Measurements from ENCODE around the gene WASL. TPM values are rescaled to one million over a fixed set of nuclear protein-coding genes. Genes with fewer than 3 reads are reported as not detected.

Gene WASL
- polyA plus RNA-seq, 6 donors from 2014 or later, result 0.63 to 3.9 (median 3.3) TPM

DNA sequence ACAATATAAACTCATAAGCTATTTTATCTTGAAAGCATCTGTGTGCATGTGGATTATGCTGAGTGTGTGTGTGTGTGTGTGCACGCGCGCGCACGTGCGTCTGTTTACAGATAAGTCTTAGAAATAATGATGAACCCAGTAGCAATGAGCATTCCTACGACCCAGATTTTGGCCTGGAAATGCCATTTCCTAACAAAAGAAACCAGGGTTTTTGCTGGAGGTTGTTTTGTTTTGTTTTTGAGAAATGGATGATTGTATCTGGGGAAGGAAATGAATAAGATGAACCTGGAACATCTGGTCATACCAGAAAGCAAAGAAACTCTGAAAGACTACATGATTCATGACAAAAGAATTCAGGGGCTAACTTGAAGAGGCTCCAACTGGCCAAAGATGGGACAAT is 115.2 kb downstream of the WASL start:
- H3K27me3 Mint-ChIP-seq, result peaks cover 15 to 16% (median 15%) of the 10 kb centered on the region in 3 donors
- H3K4me1 Mint-ChIP-seq, result no peaks in the 10 kb centered on the region
- H3K36me3 Mint-ChIP-seq, result no peaks in the 10 kb centered on the region
- peaks cover 0 to 3% (median 0%) of the 10 kb centered on the region in 7 donors for H3K9me3 Mint-ChIP-seq
- DNase-seq, result no peak
- no peak overlapping the region for H3K4me3 Mint-ChIP-seq
- H3K27ac Mint-ChIP-seq, result no peak overlapping the region
- no peak for ATAC-seq (ENCODE audit: low read depth in 2 of 2)

DNA sequence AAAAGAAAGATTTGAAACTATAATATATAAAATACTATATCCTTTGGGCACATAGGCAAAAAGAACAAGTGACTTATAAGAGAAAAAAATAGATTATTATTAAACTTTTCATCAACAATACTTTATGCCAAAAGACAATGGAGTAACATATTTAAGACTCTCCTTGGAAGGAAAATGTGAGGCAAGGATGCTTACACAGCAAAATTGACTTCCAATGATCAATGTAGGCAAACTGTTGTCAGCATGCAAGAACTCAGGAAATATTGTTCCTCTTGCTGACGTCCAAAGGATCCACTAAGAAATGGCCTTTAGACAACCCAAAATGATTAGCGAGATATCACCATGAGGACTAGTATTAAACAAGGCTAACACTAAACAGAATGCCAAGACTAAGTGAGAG is 116.0 kb downstream of the WASL start:
- Mint-ChIP-seq H3K27ac (no peak overlapping the region), H3K36me3 (no peaks in the 10 kb centered on the region), H3K4me3 (no peak overlapping the region), H3K4me1 (no peaks in the 10 kb centered on the region), H3K9me3 (no peaks in the 10 kb centered on the region), H3K27me3 (peaks cover 8 to 13% (median 9%) of the 10 kb centered on the region in 3 donors)
- ATAC-seq (ENCODE audit: low read depth in 2 of 2) (no peak), DNase-seq (no peak)

Other genes starting within 250 kb of the WASL start
- under 1 TPM in 1 of 6 donors, not detected in 5; 0.08 TPM for gene IQUB, start 214.4 kb downstream of the WASL start, polyA plus RNA-seq (ENCODE audit: low read depth in 6 of 6)
- gene NDUFA5, start 191.2 kb downstream of the WASL start, polyA plus RNA-seq (ENCODE audit: low read depth in 6 of 6), result 100 to 1,000 TPM in 1 of 6 donors, 10 to 100 TPM in 5; 73.7 to 104 (median 84.3) TPM
- under 1 TPM in 4 of 6 donors, not detected in 2; 0.20 to 0.46 (median 0.30) TPM for gene ASB15, start 147.2 kb downstream of the WASL start, polyA plus RNA-seq (ENCODE audit: low read depth in 6 of 6)
- gene LMOD2, start 93.1 kb downstream of the WASL start, polyA plus RNA-seq (ENCODE audit: low read depth in 6 of 6), result under 1 TPM in 2 of 6 donors, not detected in 4; 0.22 to 0.45 TPM
- not detected for gene HYAL4, start 96.2 kb upstream of the WASL start, polyA plus RNA-seq (ENCODE audit: low read depth in 6 of 6)
- not detected for gene SPAM1, start 176.2 kb upstream of the WASL start, polyA plus RNA-seq (ENCODE audit: low read depth in 6 of 6)

Measured in naive B cell (primary cell).